HG02884 (cell line): ENCODE data around the gene MYO1E.
"Not testable (repeated sequence)": the region's sequence is repeated elsewhere in the genome, so short reads cannot be mapped to it uniquely, and the experiment has no call there.

Experiments used
- ATAC-seq: cut with Tn5 transposase; IDR thresholded peaks from one replicate; pipeline ENCODE4 v1.9.1; 2021; ENCODE audit warnings: mild to moderate bottlenecking, moderate library complexity; ENCODE audit not compliant: unreplicated experiment

MYO1E gene

GRCh38 chr15:59152694-59153450, 219.8 kb downstream of the MYO1E start:
- no peak for ATAC-seq

GRCh38 chr15:59150185-59150584, 222.5 kb downstream of the MYO1E start:
- no peak for ATAC-seq

GRCh38 chr15:59148153-59148833, 224.4 kb downstream of the MYO1E start:
- ATAC-seq, result no peak

- ATAC-seq, result no peak
Observed at GRCh38 chr15:59147666-59148065, 225.0 kb downstream of the MYO1E start.

GRCh38 chr15:59144594-59144993, 228.1 kb downstream of the MYO1E start:
- not testable (repeated sequence) for ATAC-seq

- no peak for ATAC-seq
Observed at GRCh38 chr15:59143281-59143680, 229.4 kb downstream of the MYO1E start.

GRCh38 chr15:59140422-59141226, 232.0 kb downstream of the MYO1E start:
- no peak for ATAC-seq

- ATAC-seq, result no peak
Observed at GRCh38 chr15:59138243-59138642, 234.4 kb downstream of the MYO1E start.

- ATAC-seq, result no peak
Observed at GRCh38 chr15:59137566-59137965, 235.1 kb downstream of the MYO1E start.

- no peak for ATAC-seq
Observed at GRCh38 chr15:59133929-59134427, 238.7 kb downstream of the MYO1E start.

GRCh38 chr15:59131969-59132562, 240.6 kb downstream of the MYO1E start:
- no peak for ATAC-seq

- ATAC-seq, result no peak
Observed at GRCh38 chr15:59131456-59131855, 241.2 kb downstream of the MYO1E start.

GRCh38 chr15:59127255-59127654, 245.4 kb downstream of the MYO1E start:
- ATAC-seq, result not testable (repeated sequence)

- not testable (repeated sequence) for ATAC-seq
Observed at GRCh38 chr15:59125683-59126082, 247.0 kb downstream of the MYO1E start.

- no peak for ATAC-seq
Observed at GRCh38 chr15:59124261-59124660, 248.4 kb downstream of the MYO1E start.

- ATAC-seq, result no peak
Observed at GRCh38 chr15:59120937-59121336, 251.7 kb downstream of the MYO1E start.

GRCh38 chr15:59119625-59120024, 253.0 kb downstream of the MYO1E start:
- no peak for ATAC-seq

- ATAC-seq, result no peak
Observed at GRCh38 chr15:59116771-59117170, 255.9 kb downstream of the MYO1E start.

GRCh38 chr15:59116141-59116540, 256.5 kb downstream of the MYO1E start:
- no peak for ATAC-seq

GRCh38 chr15:59115047-59115446, 257.6 kb downstream of the MYO1E start:
- no peak for ATAC-seq

- ATAC-seq, result no peak
Observed at GRCh38 chr15:59111251-59111650, 261.4 kb downstream of the MYO1E start.
